Right lung (tissue), 5 donors: ENCODE data around the gene MSI2. TPM values are rescaled to one million over a fixed set of nuclear protein-coding genes. Genes with fewer than 3 reads are reported as not detected.

Source experiments
- DNase-seq, 2 donors: peaks; one replicate each; pipeline ENCODE4 v3.0.0-alpha.2; 2013
- polyA plus RNA-seq, 5 donors: library from polyadenylated mRNA; unstranded; fragments of 120-200 nt; gene quantifications; one replicate each; pipeline versions ENCODE4 v1.2.1 to v1.2.3, GENCODE V29; 2013; ENCODE audit warnings: inconsistent platforms in 1 of 5, low replicate concordance in 1 of 5; ENCODE audit not compliant: insufficient read length in 5 of 5, insufficient read depth in 1 of 5

The MSI2 gene
- polyA plus RNA-seq, 5 donors = 35.4 to 48.9 (median 47.6) TPM

DNA sequence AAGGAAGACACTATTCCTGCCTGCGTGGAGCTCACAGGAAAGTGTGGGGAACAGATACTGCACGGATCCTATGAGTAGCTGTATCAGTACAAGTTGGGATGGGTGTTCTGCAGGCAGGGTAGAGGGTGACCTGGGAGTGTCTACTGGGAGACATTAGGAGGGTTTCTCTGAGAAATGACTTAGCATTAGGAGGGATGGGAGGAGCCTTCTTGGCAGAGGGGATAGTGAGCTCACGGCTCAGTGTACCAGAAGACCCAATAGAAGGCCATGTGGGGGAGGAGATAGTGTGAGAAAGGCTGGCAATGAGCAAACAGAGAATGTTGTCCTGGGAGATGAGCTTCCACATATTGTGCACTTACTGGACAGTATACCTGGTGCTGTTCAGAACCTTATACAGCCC, 109.1 kb downstream of the MSI2 start:
- DNase-seq = no peak

DNA sequence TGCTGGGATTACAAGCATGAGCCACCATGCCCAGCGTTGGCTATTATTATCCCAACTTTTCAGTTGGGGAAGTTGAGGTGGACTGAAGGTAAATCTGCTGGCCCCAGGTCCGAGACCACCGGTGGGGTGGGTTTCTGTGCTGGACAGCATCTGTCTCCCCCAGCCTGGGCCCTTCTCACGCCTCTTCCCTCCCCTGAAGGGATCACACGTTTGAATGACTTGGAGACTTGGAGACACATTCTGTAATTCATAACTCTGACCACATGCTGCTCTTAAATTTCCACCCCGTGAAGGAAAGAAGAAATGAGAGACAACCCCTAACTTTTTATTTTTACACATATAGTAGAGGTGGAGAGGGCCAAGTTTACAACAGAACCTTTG, 109.8 kb downstream of the MSI2 start:
- DNase-seq = no peak

DNA sequence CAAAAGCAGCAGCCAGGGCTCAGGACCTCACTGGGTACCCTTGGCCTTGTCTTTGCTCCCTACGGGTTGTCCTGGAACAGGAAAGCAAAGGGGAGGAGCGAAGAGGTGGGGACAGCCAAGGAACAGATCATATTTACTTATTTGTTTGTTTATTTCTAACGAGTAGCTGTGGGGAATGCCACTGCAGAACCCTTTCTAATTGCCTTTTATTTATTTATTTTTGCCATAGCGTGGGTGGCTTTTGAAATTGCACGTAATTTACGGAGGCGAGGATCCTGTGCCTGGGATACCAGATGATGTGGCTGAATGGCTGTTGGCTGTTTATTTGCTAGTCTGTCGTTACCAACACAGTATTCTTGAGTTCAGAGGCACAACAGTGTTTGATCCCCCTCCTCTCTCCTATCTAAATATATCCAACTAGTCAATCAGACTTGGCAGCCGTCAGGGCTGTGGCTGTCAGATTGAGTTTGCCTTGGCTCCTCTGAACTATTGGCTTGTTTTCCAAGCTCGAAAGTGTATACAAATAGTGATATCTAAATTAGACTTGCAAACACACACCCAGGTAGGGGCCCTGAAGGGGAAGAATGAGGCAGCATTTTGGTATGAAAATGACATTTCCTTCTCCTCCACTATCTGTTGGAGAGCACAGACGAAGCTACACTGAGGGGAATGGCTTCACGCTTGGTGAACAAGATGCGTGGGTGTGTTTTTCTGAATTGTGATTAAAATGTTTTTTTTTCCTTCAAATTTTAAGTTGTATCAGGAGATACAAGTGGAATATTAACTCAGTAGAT, 110.4 kb downstream of the MSI2 start:
- no peak for DNase-seq

DNA sequence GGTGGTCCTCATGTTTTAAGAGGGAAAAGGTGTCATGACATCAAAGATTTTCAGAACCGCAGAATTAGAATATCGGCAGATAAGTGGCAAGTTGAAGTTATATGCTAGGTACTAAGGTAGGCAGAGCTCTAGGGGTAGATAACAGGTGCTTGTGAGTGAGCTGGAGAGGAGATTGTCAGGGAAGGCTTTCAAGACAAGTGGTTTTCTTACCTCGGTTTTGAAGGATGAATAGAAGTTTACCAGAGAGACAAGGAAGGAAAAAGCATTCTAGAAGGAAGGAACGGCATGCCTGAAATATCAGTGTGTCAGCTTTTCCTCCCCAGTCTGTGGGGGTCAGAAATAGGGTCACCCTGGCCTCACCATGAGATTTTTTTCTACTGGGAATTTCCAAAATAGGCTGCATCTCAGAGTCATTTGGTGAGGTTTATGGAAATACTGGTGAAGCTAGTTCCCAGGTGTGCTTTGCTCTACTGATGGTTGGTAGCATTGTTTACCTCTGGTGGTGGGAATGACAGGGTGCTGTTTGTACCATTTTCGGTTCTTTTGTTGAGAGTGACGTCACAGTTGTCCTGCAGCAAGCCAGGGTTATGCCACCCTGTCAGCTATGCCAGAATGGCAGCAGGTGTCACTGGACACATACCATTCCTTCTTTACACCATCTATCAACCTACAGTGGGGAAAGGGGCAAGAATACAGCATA, 112.5 kb downstream of the MSI2 start:
- no peak for DNase-seq

DNA sequence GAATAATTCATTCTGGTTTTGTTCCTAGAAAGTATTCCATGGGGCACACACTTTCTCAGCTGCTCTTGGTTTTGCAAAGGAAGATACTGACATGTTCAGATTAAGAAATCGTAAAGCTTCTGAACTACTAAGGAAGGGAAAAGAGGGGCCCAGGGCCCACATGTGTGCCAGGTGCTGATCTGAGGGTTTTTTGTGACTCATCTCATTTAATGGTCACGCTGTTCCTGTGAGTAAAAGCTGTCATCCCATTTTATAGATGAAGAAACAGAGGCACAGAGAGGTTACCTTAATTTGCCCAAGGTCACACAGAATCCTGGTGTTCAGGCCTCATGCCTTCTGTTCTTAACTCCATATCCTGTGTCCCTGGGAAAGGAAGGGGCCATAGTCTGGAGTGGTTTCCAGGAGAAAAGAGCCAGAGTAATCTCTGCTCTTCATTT, 113.2 kb downstream of the MSI2 start:
- no peak for DNase-seq

DNA sequence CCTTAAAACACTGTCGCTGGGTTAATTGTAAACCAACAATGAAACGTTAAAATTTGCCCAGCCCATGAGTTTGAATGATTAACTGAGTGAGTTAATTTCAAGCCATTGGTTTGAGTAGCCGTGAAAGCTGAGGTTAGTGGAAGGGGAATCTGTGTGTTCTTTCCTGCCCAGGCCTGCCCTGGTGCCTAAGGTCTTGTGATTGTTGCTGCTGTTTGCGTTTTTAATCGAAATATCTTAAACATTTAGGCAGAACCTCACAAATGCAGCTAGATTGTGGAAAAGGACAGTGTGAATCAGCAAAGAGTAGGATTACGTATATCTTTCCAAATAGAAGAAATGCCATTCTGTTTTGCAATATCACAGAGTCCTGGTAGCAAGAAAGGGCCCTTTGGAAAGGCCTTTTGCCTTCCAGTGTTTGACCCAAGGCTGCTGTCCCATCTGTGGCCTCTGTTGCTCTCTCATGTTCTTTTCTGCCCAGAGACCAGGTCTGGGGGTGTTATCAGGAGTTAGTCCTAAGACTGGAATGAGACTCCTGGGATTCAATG, 113.8 kb downstream of the MSI2 start:
- peak in 1 of 2 donors; percentile 50 for DNase-seq

DNA sequence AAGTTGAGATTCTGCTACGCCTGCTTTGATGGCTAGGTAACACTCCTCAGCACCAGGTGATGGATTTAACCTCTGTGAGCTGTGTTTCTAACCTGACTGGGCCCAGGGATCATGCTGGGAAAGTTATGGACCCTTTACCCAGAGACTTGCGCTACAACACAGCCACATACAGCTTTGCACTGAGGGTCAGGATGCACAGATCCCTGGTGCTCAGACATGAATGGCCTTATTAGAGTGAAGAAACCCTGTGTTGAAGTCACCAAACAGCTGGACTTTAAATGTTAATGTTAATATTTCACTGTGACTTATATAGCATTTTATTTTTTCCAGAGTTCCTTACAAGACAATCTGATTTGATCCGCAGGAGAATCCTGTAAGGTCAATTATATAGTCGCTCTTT, 114.3 kb downstream of the MSI2 start:
- DNase-seq = no peak

DNA sequence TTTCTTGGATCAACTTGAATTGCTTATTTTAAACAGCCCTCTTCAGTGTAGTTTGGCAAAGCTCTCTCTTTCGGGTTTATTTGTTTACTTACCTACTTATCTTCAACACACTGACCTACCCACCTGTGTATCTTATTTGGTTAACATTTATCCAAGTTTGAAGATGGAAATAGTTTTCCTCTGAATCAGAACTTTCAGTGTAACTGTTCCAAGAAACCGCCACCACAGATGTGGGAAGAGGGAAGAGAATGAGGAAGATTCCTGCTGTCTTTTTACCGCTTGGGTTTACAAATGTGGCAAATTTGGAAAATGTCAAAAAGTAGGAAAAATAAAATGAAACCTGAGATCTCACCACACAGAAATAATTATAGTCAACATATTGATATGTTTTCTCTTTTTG, 115.8 kb downstream of the MSI2 start:
- no peak for DNase-seq

DNA sequence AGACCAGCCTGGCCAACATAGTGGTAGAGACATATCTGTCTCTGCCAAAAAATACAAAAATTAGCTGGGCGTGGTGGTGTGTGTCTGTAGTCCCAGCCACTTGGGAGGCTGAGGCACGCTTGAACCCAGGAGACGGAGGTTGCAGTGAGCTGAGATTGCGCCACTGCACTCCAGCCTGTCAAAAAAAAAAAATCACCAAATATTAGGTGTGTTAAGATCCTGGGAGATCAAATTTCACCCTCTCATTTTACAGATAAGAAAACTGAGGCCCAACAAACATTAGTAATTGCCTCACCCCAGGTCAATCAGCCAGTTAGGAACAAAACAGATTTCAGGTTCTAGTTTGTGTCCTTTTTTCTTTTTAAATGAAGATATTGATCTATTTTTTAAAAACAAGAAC, 116.7 kb downstream of the MSI2 start:
- no peak for DNase-seq

DNA sequence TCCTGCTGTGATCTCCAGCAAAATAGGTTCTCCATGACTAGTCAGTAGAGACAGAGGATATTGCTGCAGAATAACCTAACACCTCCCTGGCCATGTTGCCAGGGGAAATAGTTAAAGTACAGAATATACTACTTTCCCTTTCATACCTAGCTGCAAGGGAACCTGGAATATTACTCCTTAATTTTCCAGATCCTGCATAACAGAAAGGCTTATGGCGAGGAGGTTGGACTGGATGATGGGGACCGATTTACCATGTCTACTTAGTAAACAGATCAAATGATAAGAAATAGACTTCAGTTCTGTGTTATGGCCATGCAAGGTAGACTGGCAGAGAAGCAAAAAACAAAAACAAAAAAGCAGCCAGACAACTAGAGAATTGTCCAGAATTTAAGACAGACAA, 117.4 kb downstream of the MSI2 start:
- DNase-seq = no peak

DNA sequence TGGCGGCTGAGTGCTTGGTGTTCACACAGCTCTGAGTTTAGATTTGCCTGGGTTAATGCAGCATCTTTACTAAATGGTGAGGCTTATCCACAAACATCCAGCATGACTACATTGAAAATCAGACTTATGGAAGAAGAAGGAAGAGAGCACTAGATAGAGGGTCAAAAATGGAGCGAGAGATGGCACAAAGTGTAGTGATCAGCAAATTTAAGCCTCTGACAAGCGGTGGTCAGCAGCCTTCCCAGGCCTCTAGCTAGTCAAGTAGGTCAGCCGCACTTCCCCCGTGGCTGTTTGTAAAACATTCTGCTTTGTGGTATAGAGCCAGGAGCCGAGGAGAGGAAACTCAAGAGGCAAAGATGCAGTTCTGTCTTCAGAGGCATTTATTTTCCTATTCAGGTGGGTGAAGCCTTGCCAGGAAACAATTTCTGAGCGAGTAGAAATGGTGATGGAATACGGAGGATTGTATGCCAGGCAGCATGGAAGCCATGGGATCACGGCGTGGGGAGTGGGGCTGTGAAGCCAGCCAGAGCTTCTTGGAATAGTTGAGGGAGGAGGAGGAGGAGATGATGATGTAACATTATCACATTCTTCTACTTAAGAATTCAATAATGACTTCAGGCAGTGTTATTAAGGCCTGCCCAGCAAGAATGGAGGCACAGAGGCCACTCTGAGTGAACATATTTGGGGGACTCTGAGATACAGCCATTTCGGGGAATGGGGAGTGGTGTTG, 118.9 kb downstream of the MSI2 start:
- no peak for DNase-seq

DNA sequence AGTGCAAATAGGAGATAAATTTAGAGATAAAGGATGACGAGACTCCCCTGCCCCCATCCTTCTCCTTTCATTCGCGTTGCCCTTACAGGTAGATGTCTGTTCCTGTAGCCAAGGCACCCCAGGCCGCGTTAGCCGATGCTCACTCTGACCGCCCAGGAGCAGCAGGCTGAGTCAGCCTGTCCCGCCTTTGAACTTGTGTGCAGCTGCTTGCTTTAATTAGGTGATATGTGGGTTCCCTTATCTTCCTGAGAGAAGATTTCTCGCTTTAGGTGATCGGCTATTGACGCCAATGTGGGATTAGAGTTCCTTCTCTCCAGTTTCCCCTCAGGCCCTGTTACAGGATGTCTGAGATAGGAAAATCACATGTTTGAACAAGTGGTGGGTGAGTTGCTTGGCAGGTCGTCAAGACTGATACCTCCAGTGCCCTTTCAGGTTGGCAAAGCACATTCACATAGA, 119.5 kb downstream of the MSI2 start:
- no peak for DNase-seq

DNA sequence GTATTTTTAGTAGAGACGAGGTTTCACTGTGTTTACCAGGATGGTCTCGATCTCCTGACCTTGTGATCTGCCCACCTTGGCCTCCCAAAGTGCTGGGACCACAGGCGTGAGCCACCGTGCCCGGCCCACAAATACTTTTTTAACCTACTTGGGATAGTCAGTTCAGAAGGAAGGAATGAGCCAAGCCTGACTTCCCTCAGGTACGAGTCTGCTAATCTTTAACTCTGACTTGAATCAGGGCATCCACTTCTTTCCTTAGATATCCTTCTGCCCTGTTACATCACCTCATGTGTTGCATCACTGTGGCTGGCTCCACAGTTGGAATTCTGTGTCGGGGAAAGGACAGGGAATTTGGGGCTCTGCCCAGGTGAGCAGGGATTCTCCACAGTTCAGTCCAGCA, 120.8 kb downstream of the MSI2 start:
- no peak for DNase-seq

DNA sequence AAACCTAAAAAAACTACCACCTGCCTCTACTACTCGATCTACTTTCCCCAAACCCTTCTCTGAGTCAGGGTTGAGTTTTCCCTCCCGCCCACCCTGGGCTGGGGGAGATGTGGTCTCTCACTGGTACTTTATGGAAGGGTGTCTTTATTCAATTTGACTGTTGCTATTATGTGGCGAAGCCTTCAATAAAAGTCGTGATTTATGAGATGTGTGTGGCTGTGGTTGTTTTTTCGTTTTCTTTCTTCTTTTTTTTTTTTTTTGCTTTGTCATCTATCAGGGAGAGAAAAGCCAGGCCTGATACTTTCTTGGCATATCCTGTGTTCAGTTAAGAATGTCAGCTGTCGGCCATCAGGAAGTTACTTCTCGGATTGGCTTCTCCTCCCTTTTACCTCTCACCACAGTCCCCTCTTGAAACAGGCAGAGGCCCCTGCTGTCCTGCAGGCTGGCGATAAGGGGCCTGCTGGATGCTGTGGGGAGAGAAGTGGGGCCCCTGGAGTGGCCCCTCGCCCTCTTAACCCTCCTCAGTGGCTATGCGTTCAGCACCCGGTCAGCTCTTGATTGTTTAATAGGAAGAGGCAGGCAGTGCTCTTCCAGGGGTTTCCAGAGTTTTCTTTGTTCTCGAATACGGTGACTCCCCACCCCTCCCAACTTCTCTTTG, 123.0 kb downstream of the MSI2 start:
- DNase-seq = peak; percentile 63 to 71

DNA sequence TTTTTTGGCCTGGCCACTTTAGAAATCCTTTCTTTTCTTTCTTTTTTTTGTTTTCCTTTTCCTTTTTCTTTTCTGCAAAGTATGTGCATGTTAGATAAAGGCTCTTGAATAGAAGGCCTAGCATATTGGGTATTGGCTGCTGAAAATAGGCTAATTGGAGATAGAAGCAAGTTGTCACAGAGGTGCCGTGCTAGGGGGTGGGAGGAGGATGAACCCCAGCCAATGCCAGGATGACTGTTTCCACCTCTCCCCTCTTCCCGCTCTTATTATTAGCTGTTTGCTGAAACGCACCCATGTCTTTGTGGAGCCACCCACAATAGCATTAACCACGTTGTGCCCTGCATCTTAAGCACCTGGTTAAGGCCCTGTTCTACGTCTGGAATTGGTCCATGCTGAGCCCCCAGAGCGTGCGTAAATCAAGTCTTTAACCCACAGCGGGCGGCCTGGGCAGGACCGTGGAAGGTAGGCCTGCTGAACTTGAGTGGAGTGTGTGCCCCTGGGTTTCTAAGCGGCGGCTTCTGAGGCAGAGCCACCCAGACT, 123.6 kb downstream of the MSI2 start:
- no peak for DNase-seq

DNA sequence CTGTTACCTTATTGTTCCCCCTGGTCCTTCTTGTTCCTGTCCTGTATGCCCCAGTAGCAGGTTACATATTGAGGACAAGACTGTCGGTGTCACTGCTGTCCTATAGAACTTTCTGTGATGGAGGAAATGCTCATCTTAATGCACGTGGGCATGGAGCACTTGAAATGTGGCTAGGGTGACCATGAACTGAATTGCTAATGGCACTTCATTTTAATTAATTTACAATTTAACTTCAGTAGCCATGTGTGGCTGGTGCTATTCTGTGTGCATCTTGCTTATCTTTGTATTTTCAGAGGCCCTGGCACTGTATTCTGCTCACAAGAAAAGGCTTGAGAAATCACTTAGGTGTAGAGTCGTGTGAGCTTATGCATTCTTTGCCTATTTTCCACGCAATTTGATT, 125.2 kb downstream of the MSI2 start:
- DNase-seq = no peak

DNA sequence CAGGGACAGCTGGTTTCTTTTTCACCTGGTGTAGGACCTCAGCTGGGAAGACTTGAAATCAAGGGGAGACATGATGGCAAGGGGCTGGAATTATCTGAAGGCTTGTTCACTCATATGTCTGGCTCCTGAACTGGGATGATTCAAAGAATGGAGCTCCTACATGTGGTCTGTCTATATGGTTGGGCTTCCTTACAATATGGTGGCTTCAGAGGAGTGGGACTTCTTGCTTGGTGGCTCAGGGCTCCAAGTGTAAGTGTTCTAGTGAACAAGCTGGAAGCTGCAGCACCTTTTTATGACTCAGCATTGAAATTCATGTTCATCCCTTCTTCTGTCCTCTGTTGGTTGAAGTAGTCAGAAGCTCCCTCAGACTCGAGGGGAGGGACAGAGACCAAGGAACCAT, 127.9 kb downstream of the MSI2 start:
- DNase-seq = no peak

DNA sequence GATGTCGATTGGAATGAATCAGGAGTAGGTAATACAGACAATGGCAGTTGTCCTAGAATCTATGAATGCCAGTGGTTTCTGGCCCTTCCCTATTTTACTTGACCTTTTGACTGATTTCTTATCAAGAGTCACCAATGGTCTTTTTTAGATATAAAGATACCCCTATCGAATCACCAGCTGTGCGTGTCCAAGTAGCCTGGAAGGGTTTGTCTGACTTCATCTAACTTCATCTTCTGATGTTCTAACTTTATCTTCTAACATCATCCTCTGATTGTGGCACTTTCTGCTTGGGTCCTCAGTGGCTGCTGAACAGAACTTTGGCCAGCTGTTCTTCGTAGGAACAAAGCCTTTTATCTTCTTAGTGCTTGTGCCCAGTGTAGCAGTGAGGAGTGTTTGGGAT, 129.7 kb downstream of the MSI2 start:
- DNase-seq = no peak

DNA sequence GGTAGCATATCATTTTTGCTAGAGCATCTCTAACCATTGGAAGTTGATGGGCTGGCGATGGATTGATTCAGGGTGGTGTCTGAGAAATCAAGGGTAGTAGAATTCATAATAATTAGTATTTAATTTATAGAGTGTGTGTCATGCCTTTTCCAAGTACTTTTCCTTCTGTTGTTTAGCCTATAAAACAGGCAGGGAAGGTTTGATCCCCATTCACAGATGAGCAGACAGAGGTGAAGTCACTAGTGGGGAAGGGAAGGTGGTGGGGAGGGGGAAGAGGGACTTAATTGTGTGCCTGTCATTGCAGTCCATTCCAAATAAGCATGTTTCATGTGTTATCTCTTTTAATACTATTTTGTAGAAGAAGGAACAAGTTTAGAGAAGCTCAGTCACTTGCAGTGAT, 131.3 kb downstream of the MSI2 start:
- DNase-seq = no peak

DNA sequence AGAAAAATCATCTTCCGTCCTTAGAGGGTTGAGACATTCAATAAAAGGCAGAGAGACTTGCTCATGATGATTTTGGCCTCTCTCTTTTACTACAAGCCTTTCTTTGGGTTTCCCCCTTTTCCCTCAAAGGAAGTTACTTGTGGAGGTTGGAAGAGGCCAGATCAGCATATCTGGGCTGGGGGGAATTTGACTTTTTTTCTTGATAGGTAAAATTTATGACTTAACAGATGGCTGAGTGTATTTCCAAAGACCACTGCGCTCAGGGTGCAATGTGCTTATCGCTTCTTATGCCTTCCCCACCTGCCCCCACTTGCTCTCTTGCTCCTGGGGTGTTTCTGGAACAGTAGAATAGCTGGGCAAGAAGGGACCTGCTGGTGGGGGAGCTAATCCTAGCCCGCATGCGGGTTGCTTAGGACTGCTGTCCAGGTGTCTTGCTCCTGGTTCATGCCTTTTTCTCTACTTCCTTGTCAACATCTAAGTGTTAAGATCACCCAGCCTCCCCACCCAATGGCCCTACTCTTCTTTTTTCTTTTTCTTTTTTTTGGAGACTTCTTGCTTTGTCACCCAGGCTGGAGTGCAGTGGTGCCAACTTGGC, 131.9 kb downstream of the MSI2 start:
- no peak for DNase-seq

DNA sequence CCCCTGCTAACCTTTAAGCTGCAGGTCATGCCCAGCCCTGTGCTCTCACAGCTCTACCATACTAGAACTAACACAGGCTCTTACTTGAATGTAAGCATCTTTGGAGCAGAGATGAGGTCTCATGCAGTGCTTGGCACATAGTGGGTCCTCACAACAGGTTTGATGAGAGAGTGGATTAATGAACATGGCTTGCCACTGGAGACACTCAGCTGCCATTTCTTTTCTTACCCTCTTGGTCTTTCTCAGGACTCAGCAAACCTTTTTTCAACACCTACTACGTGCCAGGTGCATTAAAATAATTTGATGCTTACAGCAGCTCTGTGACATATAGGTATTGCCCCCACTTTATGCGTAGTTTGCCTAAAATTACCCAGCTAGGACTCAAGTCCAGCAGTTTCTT, 133.2 kb downstream of the MSI2 start:
- DNase-seq = no peak
